Cardiac muscle cell (in vitro differentiated cells and primary cell): ENCODE data around the gene FOLR1. TPM values are rescaled to one million over a fixed set of nuclear protein-coding genes. Genes with fewer than 3 reads are reported as not detected.
"Not testable (repeated sequence)": the region's sequence is repeated elsewhere in the genome, so short reads cannot be mapped to it uniquely, and the experiment has no call there.

Experiments
- DNase-seq, 2 donors: peaks; one replicate each; pipeline versions ENCODE4 v3.0.0 to v3.0.0-alpha.2; 2010 to 2017; ENCODE audit warnings: low read depth in 1 of 2, low spot score in 1 of 2
- H3K27ac ChIP-seq: fragments of 200-600 bp; sonication (generic); 2 replicates; pipeline ENCODE4 v1.5.1; 2016
- H3K27me3 ChIP-seq: fragments of 200-600 bp; sonication (generic); 2 replicates; pipeline ENCODE4 v1.6.0; 2016; ENCODE audit warnings: control low read depth
- H3K36me3 ChIP-seq: fragments of 200-600 bp; sonication (generic); 2 replicates; pipeline ENCODE4 v1.5.1; 2016; ENCODE audit warnings: control low read depth
- H3K4me1 ChIP-seq: fragments of 200-600 bp; sonication (generic); 2 replicates; pipeline ENCODE4 v1.8.1; 2017; ENCODE audit warnings: low read depth, mild to moderate bottlenecking, mixed run types
- H3K4me3 ChIP-seq: fragments of 200-600 bp; sonication (generic); 2 replicates; pipeline ENCODE4 v1.5.1; 2016; ENCODE audit warnings: mild to moderate bottlenecking
- H3K9me3 ChIP-seq: fragments of 200-600 bp; sonication (generic); 2 replicates; pipeline ENCODE4 v1.5.1; 2017; ENCODE audit warnings: low read depth, mild to moderate bottlenecking, control low read depth
- polyA plus RNA-seq: library from polyadenylated mRNA; unstranded; fragments of >200 nt; fragmentation: Nextera tagmentation; extraction: Ambion mirVana; gene quantifications from 2 replicates; pipeline ENCODE4 v1.2.1, GENCODE V29; 2016
- total RNA-seq: library from RNA; depleted of rRNA; stranded (reverse); fragments of >200 nt; gene quantifications from 2 replicates; pipeline ENCODE4 v1.2.3, GENCODE V29; 2016
- TF ChIP-seq, protein P1 (sequence below): IDR thresholded peaks from 2 replicates; pipeline ENCODE4 v1.5.1; 2012; ENCODE audit warnings: low read depth, mild to moderate bottlenecking, low read length

FOLR1 gene
- total and polyA plus RNA-seq, 2 experiments from 2014 or later, result 1.8 to 3.9 TPM

DNA sequence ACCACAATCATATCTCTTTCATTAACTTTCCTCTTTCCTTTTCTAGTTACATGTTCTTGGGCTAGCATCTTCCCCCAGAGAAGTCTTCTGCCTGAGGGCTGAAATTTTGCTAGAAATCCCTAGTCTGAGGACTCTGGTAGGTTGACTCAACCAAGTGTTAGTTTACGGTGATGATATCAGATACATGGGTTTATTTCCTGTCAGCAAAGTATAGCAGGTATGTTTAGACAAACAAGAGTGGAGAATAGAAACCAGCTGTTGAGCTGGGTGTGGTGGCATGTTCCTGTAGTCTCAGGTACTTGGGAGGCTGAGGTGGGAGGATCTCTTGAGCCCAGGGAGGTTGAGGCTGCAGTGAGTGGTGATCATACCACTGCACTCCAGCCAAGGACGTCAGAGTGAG is 11.2 kb downstream of the FOLR1 start:
- no peaks in the 10 kb centered on the region for H3K27me3 ChIP-seq
- TF ChIP-seq, protein P1, sequence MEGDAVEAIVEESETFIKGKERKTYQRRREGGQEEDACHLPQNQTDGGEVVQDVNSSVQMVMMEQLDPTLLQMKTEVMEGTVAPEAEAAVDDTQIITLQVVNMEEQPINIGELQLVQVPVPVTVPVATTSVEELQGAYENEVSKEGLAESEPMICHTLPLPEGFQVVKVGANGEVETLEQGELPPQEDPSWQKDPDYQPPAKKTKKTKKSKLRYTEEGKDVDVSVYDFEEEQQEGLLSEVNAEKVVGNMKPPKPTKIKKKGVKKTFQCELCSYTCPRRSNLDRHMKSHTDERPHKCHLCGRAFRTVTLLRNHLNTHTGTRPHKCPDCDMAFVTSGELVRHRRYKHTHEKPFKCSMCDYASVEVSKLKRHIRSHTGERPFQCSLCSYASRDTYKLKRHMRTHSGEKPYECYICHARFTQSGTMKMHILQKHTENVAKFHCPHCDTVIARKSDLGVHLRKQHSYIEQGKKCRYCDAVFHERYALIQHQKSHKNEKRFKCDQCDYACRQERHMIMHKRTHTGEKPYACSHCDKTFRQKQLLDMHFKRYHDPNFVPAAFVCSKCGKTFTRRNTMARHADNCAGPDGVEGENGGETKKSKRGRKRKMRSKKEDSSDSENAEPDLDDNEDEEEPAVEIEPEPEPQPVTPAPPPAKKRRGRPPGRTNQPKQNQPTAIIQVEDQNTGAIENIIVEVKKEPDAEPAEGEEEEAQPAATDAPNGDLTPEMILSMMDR, result no peak
- H3K4me1 ChIP-seq, result no peaks in the 10 kb centered on the region
- H3K9me3 ChIP-seq, result no peaks in the 10 kb centered on the region
- H3K27ac ChIP-seq, result no peak overlapping the region
- H3K4me3 ChIP-seq, result no peak overlapping the region
- no peaks in the 10 kb centered on the region for H3K36me3 ChIP-seq
- no peak for DNase-seq

DNA sequence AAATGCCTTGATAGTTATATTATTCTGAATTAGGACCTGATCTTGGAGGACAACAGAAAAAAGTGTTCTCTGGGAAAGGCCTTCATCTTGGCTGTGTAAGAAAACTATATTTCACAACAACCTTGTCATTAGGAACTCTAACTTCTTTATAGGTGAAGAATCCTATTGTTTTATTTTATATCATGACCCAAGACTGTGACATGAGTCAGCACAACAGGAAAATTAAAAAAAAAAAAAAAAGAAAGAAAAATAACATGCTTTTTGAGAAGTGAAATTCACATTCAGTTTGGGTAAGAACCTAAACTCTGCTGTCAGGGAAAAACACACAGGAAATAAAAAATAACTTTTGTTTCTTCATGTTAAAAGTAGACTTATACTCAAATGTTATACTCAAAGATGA is 12.9 kb downstream of the FOLR1 start:
- Histone ChIP-seq H3K27me3 (no peaks in the 10 kb centered on the region), H3K27ac (no peak overlapping the region), H3K4me3 (no peak overlapping the region), H3K4me1 (no peaks in the 10 kb centered on the region), H3K9me3 (no peaks in the 10 kb centered on the region), H3K36me3 (no peaks in the 10 kb centered on the region)
- TF ChIP-seq, protein P1, result no peak
- DNase-seq, result peak in 1 of 2 donors; percentile 16

DNA sequence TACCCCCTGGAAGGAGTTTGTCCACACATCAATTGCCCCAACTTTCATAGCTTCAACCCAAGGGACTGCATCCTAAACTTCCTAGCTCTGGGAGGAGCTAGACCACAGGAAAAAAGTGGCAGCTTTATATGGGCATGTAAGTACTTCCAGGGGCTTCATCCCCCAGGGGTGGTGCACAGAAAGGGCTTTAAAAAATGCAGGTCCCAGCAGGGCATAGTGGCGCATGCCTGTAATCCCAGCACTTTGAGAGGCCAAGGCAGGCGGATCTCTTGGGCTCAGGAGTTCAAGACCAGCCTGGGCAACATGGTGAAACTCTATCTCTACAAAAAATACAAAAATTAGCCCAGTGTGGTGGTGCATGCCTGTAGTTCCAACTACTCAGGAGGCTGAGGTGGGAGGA is 14.9 kb downstream of the FOLR1 start:
- H3K27me3 ChIP-seq, H3K4me1 ChIP-seq, H3K4me3 ChIP-seq, DNase-seq, H3K36me3 ChIP-seq, H3K9me3 ChIP-seq, H3K27ac ChIP-seq: not testable (repeated sequence)

DNA sequence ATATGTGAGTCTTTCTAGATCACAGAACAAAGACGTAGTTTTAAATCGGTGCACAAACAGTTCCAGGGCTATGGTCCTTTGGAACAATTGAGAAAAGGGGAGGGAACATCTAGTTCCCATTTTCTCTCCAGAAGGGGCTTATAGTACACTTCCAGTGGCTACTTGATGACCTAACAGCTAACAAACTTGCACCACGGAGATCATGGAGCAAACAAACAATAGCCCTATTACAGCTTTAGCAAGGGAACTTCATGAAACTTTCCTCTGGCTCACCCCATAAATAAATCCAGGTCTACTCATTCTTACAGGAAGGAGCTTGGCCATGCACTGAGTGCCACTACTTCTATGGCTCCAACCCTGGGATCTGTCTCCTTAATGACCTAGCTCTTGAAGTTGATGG is 16.3 kb downstream of the FOLR1 start:
- no peaks in the 10 kb centered on the region for H3K9me3 ChIP-seq
- H3K36me3 ChIP-seq, result no peaks in the 10 kb centered on the region
- no peaks in the 10 kb centered on the region for H3K4me1 ChIP-seq
- H3K27me3 ChIP-seq, result peaks cover 6% of the 10 kb centered on the region
- H3K27ac ChIP-seq, result no peak overlapping the region
- TF ChIP-seq, protein P1, result no peak
- H3K4me3 ChIP-seq, result no peak overlapping the region
- DNase-seq, result no peak

DNA sequence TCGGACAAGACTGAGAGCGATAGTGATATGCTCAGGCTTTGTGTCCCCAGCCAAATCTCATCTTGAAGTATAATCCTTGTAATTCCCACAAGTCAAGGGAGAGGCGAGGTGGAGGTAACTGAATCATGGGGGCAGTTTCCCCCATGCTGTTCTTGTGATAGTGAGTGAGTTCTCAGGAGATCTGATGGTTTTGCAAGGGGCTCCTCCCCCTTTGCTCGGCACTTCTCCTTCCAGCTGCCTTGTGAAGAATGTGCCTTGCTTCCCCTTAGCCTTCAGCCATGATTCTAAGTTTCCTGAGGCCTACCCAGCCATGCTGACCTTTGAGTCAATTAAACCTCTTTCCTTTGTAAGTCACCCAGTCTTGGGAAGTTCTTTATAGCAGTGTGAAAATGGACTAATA is 17.2 kb downstream of the FOLR1 start:
- Histone ChIP-seq H3K27me3 (peaks cover 6% of the 10 kb centered on the region), H3K9me3 (no peaks in the 10 kb centered on the region), H3K4me3 (no peak overlapping the region), H3K36me3 (no peaks in the 10 kb centered on the region), H3K27ac (no peak overlapping the region), H3K4me1 (no peaks in the 10 kb centered on the region)
- DNase-seq, result no peak
- TF ChIP-seq, protein P1, result no peak

DNA sequence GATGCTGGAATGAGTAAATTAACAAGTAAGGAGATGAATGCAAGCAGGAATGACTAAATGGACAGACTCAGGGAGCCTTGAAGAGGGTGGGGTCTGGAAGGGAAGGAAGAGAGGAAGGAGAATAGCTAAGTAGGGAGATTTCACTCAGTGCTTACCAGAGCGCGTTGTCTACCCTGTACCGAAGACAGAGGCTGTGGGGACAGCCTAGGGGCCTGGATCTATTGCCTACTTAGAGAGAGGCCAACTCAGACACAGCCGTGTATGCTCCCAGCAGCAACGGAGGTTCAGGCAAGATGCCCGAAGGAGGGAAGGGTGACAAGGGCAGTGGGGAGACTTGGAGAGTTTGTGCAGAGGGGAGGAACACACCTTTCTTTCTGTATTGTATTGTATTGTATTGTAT is 24.7 kb downstream of the FOLR1 start, which contains the start of gene FOLR2:
Gene FOLR2, plus strand, starts transcription at position 157 of the 400 bp plus-strand sequence. CDS start 1,791 bp downstream, outside the sequence.
- Histone ChIP-seq H3K4me1 (peaks cover 4% of the 10 kb centered on the region), H3K27me3 (peaks cover 16% of the 10 kb centered on the region), H3K4me3 (no peak within 1 kb of the TSS), H3K27ac (no peak within 1 kb of the TSS), H3K9me3 (no peaks in the 10 kb centered on the region), H3K36me3 (no peaks in the 10 kb centered on the region)
- TF ChIP-seq, protein P1, result no peak
- no peak for DNase-seq
